Activated T-cell treated with anti-CD3 and anti-CD28 coated beads, Interleukin-2, amount 50 U/mL, for 4 hours (primary cell): ENCODE measurements around the gene SLC23A2. TPM values are rescaled to one million over a fixed set of nuclear protein-coding genes. Genes with fewer than 3 reads are reported as not detected.
"Not testable (repeated sequence)": the region's sequence is repeated elsewhere in the genome, so short reads cannot be mapped to it uniquely, and the experiment has no call there.

ENCODE experiments used
- ATAC-seq, 2 donors: fragments of 200-7000 bp; cut with Tn5 transposase; one replicate each; pipeline ENCODE4 v1.10.0; 2021
- DNase-seq: peaks from one replicate; pipeline ENCODE4 v3.0.0-alpha.2; 2020
- H3K27me3 Mint-ChIP-seq: one replicate; pipeline ENCODE4 v1.8.0; 2021; ENCODE audit warnings: low read depth, mixed read lengths
- H3K36me3 Mint-ChIP-seq: one replicate; pipeline ENCODE4 v1.8.0; 2022; ENCODE audit warnings: mixed read lengths; ENCODE audit not compliant: insufficient read depth
- H3K4me1 Mint-ChIP-seq: one replicate; pipeline ENCODE4 v1.8.0; 2021; ENCODE audit warnings: low read depth, mixed read lengths
- H3K4me3 Mint-ChIP-seq: one replicate; pipeline ENCODE4 v1.8.0; 2021; ENCODE audit warnings: mild to moderate bottlenecking, moderate library complexity, mixed read lengths
- H3K9me3 Mint-ChIP-seq: one replicate; pipeline ENCODE4 v1.8.0; 2021; ENCODE audit warnings: mixed read lengths
- total RNA-seq, 3 donors: library from RNA; stranded (reverse); gene quantifications; one replicate each; pipeline ENCODE4 v1.2.1, GENCODE V29; 2021

SLC23A2 gene
- total RNA-seq = 10 to 100 TPM; 19.6 to 25.9 (median 20.4) TPM

GRCh38 chr20:5001174-5002076, at the start of gene SLC23A2:
SLC23A2 (minus strand) TSS chr20:5001510; CDS start chr20:4932562, 68,948 bp downstream.
- H3K4me1 Mint-ChIP-seq = peaks cover 31% of the 10 kb centered on the region
- H3K9me3 Mint-ChIP-seq = no peaks in the 10 kb centered on the region
- H3K4me3 Mint-ChIP-seq = peak within 1 kb of the TSS; percentile 95
- peak; percentile 81 to 85 for ATAC-seq
- H3K36me3 Mint-ChIP-seq = peaks cover 4% of the 10 kb centered on the region
- DNase-seq = peak; percentile 56
- no peaks in the 10 kb centered on the region for H3K27me3 Mint-ChIP-seq

GRCh38 chr20:5046656-5047339, 45.5 kb upstream of the SLC23A2 start:
- Mint-ChIP-seq H3K27me3 (peaks cover 5% of the 10 kb centered on the region), H3K9me3 (no peaks in the 10 kb centered on the region), H3K4me1 (no peaks in the 10 kb centered on the region), H3K4me3 (no peak overlapping the region), H3K36me3 (no peaks in the 10 kb centered on the region)
- no peak for ATAC-seq
- no peak for DNase-seq

GRCh38 chr20:5045906-5046305, 44.6 kb upstream of the SLC23A2 start:
- DNase-seq = no peak
- H3K36me3 Mint-ChIP-seq = no peaks in the 10 kb centered on the region
- peaks cover 5% of the 10 kb centered on the region for H3K27me3 Mint-ChIP-seq
- ATAC-seq = no peak
- H3K9me3 Mint-ChIP-seq = no peaks in the 10 kb centered on the region
- H3K4me1 Mint-ChIP-seq = no peaks in the 10 kb centered on the region
- H3K4me3 Mint-ChIP-seq = no peak overlapping the region

- H3K36me3 Mint-ChIP-seq = no peaks in the 10 kb centered on the region
- H3K27me3 Mint-ChIP-seq = peaks cover 5% of the 10 kb centered on the region
- ATAC-seq (no peak), DNase-seq (no peak)
- H3K4me3 Mint-ChIP-seq = no peak overlapping the region
- H3K4me1 Mint-ChIP-seq = peaks cover 7% of the 10 kb centered on the region
- no peaks in the 10 kb centered on the region for H3K9me3 Mint-ChIP-seq
Measured at GRCh38 chr20:5044075-5044620, 42.8 kb upstream of the SLC23A2 start.

- ATAC-seq = no peak
- H3K4me3 Mint-ChIP-seq = no peak overlapping the region
Measured at GRCh38 chr20:5041433-5041832, 40.1 kb upstream of the SLC23A2 start.

GRCh38 chr20:5040345-5040744, 39.0 kb upstream of the SLC23A2 start:
- no peaks in the 10 kb centered on the region for H3K36me3 Mint-ChIP-seq
- H3K9me3 Mint-ChIP-seq = no peaks in the 10 kb centered on the region
- H3K4me3 Mint-ChIP-seq = no peak overlapping the region
- peaks cover 8% of the 10 kb centered on the region for H3K4me1 Mint-ChIP-seq
- no peak for ATAC-seq
- H3K27me3 Mint-ChIP-seq = peaks cover 2% of the 10 kb centered on the region
- no peak for DNase-seq

More at GRCh38 chr20:5041433-5041832, 40.1 kb upstream of the SLC23A2 start:
- Mint-ChIP-seq H3K9me3 (no peaks in the 10 kb centered on the region), H3K4me1 (peaks cover 8% of the 10 kb centered on the region), H3K27me3 (peaks cover 5% of the 10 kb centered on the region), H3K36me3 (no peaks in the 10 kb centered on the region)
- DNase-seq = no peak

- H3K9me3 Mint-ChIP-seq = no peaks in the 10 kb centered on the region
- DNase-seq (no peak), ATAC-seq (no peak)
- H3K36me3 Mint-ChIP-seq = no peaks in the 10 kb centered on the region
- H3K4me1 Mint-ChIP-seq = peaks cover 8% of the 10 kb centered on the region
- no peak overlapping the region for H3K4me3 Mint-ChIP-seq
- peaks cover 2% of the 10 kb centered on the region for H3K27me3 Mint-ChIP-seq
Measured at GRCh38 chr20:5039889-5040288, 38.6 kb upstream of the SLC23A2 start.

- DNase-seq (peak; percentile 30), ATAC-seq (peak; percentile 62 to 98)
- Mint-ChIP-seq H3K36me3 (no peaks in the 10 kb centered on the region), H3K4me1 (peaks cover 8% of the 10 kb centered on the region), H3K9me3 (no peaks in the 10 kb centered on the region), H3K27me3 (no peaks in the 10 kb centered on the region), H3K4me3 (peak overlapping the region; percentile 37)
Measured at GRCh38 chr20:5039255-5039657, 37.9 kb upstream of the SLC23A2 start.

- no peaks in the 10 kb centered on the region for H3K27me3 Mint-ChIP-seq
- no peak for ATAC-seq
- H3K36me3 Mint-ChIP-seq = no peaks in the 10 kb centered on the region
- no peaks in the 10 kb centered on the region for H3K9me3 Mint-ChIP-seq
- H3K4me1 Mint-ChIP-seq = peaks cover 8% of the 10 kb centered on the region
- no peak for DNase-seq
- H3K4me3 Mint-ChIP-seq = no peak overlapping the region
Measured at GRCh38 chr20:5036828-5037227, 35.5 kb upstream of the SLC23A2 start.

GRCh38 chr20:5035518-5035917, 34.2 kb upstream of the SLC23A2 start:
- not testable (repeated sequence) for H3K36me3 Mint-ChIP-seq

GRCh38 chr20:5033566-5033965, 32.3 kb upstream of the SLC23A2 start:
- H3K27me3 Mint-ChIP-seq = no peaks in the 10 kb centered on the region
- no peaks in the 10 kb centered on the region for H3K36me3 Mint-ChIP-seq
- H3K4me1 Mint-ChIP-seq = no peaks in the 10 kb centered on the region
- DNase-seq = no peak
- ATAC-seq = no peak
- no peaks in the 10 kb centered on the region for H3K9me3 Mint-ChIP-seq
- no peak overlapping the region for H3K4me3 Mint-ChIP-seq

More at GRCh38 chr20:5035518-5035917, 34.2 kb upstream of the SLC23A2 start:
- not testable (repeated sequence) for ATAC-seq, H3K27me3 Mint-ChIP-seq, DNase-seq, H3K4me3 Mint-ChIP-seq, H3K9me3 Mint-ChIP-seq, H3K4me1 Mint-ChIP-seq

- H3K4me1 Mint-ChIP-seq, ATAC-seq, H3K9me3 Mint-ChIP-seq, H3K27me3 Mint-ChIP-seq, DNase-seq, H3K36me3 Mint-ChIP-seq, H3K4me3 Mint-ChIP-seq: not testable (repeated sequence)
Measured at GRCh38 chr20:5031701-5032100, 30.4 kb upstream of the SLC23A2 start.

GRCh38 chr20:5031206-5031557, 29.9 kb upstream of the SLC23A2 start:
- no peak overlapping the region for H3K4me3 Mint-ChIP-seq
- H3K27me3 Mint-ChIP-seq = no peaks in the 10 kb centered on the region
- no peaks in the 10 kb centered on the region for H3K4me1 Mint-ChIP-seq
- no peaks in the 10 kb centered on the region for H3K36me3 Mint-ChIP-seq
- H3K9me3 Mint-ChIP-seq = no peaks in the 10 kb centered on the region
- ATAC-seq (no peak), DNase-seq (no peak)

GRCh38 chr20:5030348-5031205, 29.3 kb upstream of the SLC23A2 start:
- no peaks in the 10 kb centered on the region for H3K4me1 Mint-ChIP-seq
- no peak for ATAC-seq
- no peaks in the 10 kb centered on the region for H3K36me3 Mint-ChIP-seq

More at GRCh38 chr20:5030348-5031205, 29.3 kb upstream of the SLC23A2 start:
- H3K4me3 Mint-ChIP-seq = no peak overlapping the region
- H3K9me3 Mint-ChIP-seq = no peaks in the 10 kb centered on the region
- H3K27me3 Mint-ChIP-seq = no peaks in the 10 kb centered on the region
- DNase-seq = no peak
